GM18511 (cell line): ENCODE results near the gene SLC9A2.
A peak's percentile ranks its signal among the peaks of the same experiment; 100 is the strongest.

Experiments
- ATAC-seq: cut with Tn5 transposase; IDR thresholded peaks from one replicate; pipeline ENCODE4 v1.9.1; 2021; ENCODE audit warnings: mild to moderate bottlenecking, moderate library complexity; ENCODE audit not compliant: unreplicated experiment

Gene SLC9A2

GRCh38 chr2:102724016-102724490 is 104.7 kb downstream of the SLC9A2 start:
- ATAC-seq: no peak

- ATAC-seq: no peak
Measured at GRCh38 chr2:102724553-102724952, 105.2 kb downstream of the SLC9A2 start.

GRCh38 chr2:102726128-102727087 is 107.1 kb downstream of the SLC9A2 start:
- no peak for ATAC-seq

GRCh38 chr2:102735416-102736109 is 116.2 kb downstream of the SLC9A2 start:
- ATAC-seq: no peak

- ATAC-seq: peak; percentile 20
Measured at GRCh38 chr2:102736110-102736409, 116.7 kb downstream of the SLC9A2 start.

- peak; percentile 92 for ATAC-seq
Measured at GRCh38 chr2:102736410-102737409, 117.4 kb downstream of the SLC9A2 start.

GRCh38 chr2:102737431-102737830 is 118.1 kb downstream of the SLC9A2 start:
- ATAC-seq: peak; percentile 59

GRCh38 chr2:102743259-102743658 is 123.9 kb downstream of the SLC9A2 start:
- no peak for ATAC-seq

- no peak for ATAC-seq
Measured at GRCh38 chr2:102748107-102748506, 128.8 kb downstream of the SLC9A2 start.

GRCh38 chr2:102749938-102750337 is 130.6 kb downstream of the SLC9A2 start:
- peak; percentile 89 for ATAC-seq

- ATAC-seq: no peak
Measured at GRCh38 chr2:102753563-102754159, 134.3 kb downstream of the SLC9A2 start.

- ATAC-seq: no peak
Measured at GRCh38 chr2:102754456-102755145, 135.2 kb downstream of the SLC9A2 start.

GRCh38 chr2:102755284-102755683 is 135.9 kb downstream of the SLC9A2 start:
- ATAC-seq: no peak

GRCh38 chr2:102758439-102758838 is 139.1 kb downstream of the SLC9A2 start:
- no peak for ATAC-seq
